ENCODE measurements around the gene OGFR. TPM values are rescaled to one million over a fixed set of nuclear protein-coding genes. Genes with fewer than 3 reads are reported as not detected.

OGFR gene
- total and polyA plus RNA-seq, 2 donors (not counting 1 experiment from before 2014, with no cell fraction given), result 71.7 to 102 TPM

DNA sequence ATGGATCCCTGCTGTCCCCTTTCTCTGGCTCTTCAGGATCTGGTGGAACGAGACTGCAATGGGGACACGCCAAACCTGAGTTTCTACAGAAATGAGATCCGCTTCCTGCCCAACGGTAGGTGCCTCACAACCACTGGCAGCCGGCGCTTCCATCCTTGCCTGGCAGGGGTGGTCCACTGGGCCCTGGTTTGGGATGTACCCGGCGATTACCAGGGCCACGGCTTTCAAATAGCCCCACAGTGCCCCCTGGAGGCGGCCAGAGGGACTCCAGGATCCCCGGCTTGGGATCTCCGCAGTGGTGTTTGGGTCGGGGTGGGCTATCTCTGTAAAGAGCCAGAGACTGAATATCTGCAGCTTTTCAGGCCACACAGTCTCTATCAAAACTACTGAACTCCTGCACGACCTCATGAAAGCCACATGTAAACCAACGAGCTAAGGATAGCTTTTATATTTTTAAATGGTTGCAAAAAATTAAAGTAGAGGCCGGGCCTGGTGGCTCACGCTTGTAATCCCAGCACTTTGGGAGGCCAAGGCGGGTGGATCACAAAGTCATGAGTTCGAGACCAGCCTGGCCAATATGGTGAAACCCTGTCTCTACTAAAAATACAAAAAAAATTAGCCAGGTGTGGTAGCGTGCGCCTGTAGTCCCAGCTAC, 3.7 kb downstream of the OGFR start:
- 46% methylated on average over 12 of the region's 21 CpGs for WGBS (ENCODE audit: insufficient coverage)
- Histone ChIP-seq H3K79me2 (ENCODE audit: control insufficient read depth, insufficient read depth, low read length) (peaks cover 34% of the 10 kb centered on the region), H2AFZ (ENCODE audit: insufficient read depth, low read depth, low read length, poor library complexity, severe bottlenecking) (no peak overlapping the region), H3K4me2 (replicated peaks; ENCODE audit: low read depth, low read length, poor library complexity, severe bottlenecking) (no peak overlapping the region), H3K27me3 (replicated peaks in 1 of 4; ENCODE audit: control extremely low read depth in 1 of 4, control insufficient read depth in 3 of 4, insufficient read depth in 4 of 4, low read length in 3 of 4) (no peaks in the 10 kb centered on the region), H3K36me3 (replicated peaks in 1 of 2; ENCODE audit: control extremely low read depth in 1 of 2, control insufficient read depth in 1 of 2, extremely low read depth in 1 of 2, insufficient read depth in 2 of 2, low read length in 1 of 2) (peaks cover 0 to 59% of the 10 kb centered on the region in 2 experiments), H3K4me3 (ENCODE audit: control extremely low read depth in 1 of 5, extremely low read depth in 1 of 5, insufficient read depth in 1 of 5, low read depth in 2 of 5, low read length in 4 of 5) (no peak overlapping the region), H4K20me1 (ENCODE audit: control insufficient read depth, insufficient read depth, low read length, poor library complexity, severe bottlenecking) (peaks cover 81% of the 10 kb centered on the region), H3K4me1 (ENCODE audit: control insufficient read depth in 2 of 2, insufficient read depth in 2 of 2, low read length in 2 of 2) (peaks cover 17 to 38% of the 10 kb centered on the region in 2 donors), H3K9me3 (ENCODE audit: control extremely low read depth in 1 of 3, control insufficient read depth in 2 of 3, insufficient read depth in 1 of 3, low read length in 2 of 3) (no peaks in the 10 kb centered on the region), H3K27ac (ENCODE audit: low read length in 2 of 2) (no peak overlapping the region), H3K9ac (ENCODE audit: low read length) (no peak overlapping the region)
- intact Hi-C loops (cut with micrococcal nuclease), result loop anchor here (1.0 to 5.0 kb wide), 5 partner anchors 30 to 506 kb away; partner anchors contain the start of genes ADRM1 and SLCO4A1
- ChIA-PET POLR2A (interaction anchor here (0.6 to 1.1 kb wide), 2 partner anchors 12 to 308 kb away, joined by 3 to 7 read pairs; partner anchors contain the start of gene MRGBP), CTCF (interaction anchor here (0.7 to 4.3 kb wide), 32 partner anchors 8 to 508 kb away, joined by 3 to 36 read pairs (median 6); partner anchors contain the start of genes COL9A3, MRGBP, RPS21 and SLCO4A1)
- DNase-seq, result peak; percentile 81
- ATAC-seq (ENCODE audit: low read depth), result peak; percentile 50
- H3K4me3 Mint-ChIP-seq, result peak overlapping the region; percentile 72
- H3K9me3 Mint-ChIP-seq (ENCODE audit: insufficient read depth), result no peaks in the 10 kb centered on the region
- TF ChIP-seq, protein P1, sequence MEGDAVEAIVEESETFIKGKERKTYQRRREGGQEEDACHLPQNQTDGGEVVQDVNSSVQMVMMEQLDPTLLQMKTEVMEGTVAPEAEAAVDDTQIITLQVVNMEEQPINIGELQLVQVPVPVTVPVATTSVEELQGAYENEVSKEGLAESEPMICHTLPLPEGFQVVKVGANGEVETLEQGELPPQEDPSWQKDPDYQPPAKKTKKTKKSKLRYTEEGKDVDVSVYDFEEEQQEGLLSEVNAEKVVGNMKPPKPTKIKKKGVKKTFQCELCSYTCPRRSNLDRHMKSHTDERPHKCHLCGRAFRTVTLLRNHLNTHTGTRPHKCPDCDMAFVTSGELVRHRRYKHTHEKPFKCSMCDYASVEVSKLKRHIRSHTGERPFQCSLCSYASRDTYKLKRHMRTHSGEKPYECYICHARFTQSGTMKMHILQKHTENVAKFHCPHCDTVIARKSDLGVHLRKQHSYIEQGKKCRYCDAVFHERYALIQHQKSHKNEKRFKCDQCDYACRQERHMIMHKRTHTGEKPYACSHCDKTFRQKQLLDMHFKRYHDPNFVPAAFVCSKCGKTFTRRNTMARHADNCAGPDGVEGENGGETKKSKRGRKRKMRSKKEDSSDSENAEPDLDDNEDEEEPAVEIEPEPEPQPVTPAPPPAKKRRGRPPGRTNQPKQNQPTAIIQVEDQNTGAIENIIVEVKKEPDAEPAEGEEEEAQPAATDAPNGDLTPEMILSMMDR (IDR thresholded peaks at IDR 0.05), result peak; percentile 93
- TF ChIP-seq EZH2 (IDR thresholded peaks at IDR 0.05; ENCODE audit: borderline replicate concordance, insufficient read depth, low read depth, low read length, poor library complexity, severe bottlenecking), result no peak
- peaks cover 33% of the 10 kb centered on the region for H3K4me1 Mint-ChIP-seq
- H3K27me3 Mint-ChIP-seq, result no peaks in the 10 kb centered on the region
- H3K27ac Mint-ChIP-seq, result peak overlapping the region; percentile 86

Data from B cell (primary cell).